ENCODE data around the gene FOXN3. TPM values are rescaled to one million over a fixed set of nuclear protein-coding genes. Genes with fewer than 3 reads are reported as not detected.

FOXN3 gene
- polyA plus RNA-seq, 1 of the 3 experiments (the other 2 are of a cell fraction), result 9.8 TPM

DNA sequence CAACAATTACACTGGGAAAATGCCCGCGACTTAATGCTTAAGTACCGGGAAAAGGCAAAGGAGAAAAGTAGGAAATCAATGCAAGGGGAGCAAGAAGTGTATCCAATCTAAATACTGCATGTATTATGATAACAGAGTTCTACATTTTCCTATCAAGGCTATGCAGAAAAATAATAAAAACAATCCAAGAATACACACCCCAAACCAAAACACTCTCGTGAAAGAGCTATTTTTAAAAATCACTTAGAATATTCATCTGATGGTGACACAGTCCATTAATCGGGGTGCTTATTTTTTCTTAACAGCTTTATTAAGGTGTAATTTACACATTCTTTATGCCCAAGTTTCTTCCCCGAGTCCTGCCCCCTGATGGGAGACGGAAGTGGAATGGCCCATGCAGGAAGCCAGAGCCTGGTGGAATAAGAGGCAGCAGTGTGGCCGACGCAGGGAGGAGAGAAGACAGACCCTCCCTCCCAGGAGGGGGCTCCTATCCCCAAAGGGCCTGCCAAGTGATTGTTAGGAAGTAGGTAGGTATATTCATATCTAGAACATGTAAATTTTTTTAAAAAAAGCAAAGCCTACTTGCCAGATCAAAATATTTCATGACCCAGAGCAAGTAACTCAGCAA lies 174.3 kb downstream of the FOXN3 start:
- Histone ChIP-seq H3K27me3 (ENCODE audit: insufficient read depth) (no peaks in the 10 kb centered on the region), H3K4me2 (no peak overlapping the region), H3F3A (replicated peaks; ENCODE audit: insufficient read depth) (no peaks in the 10 kb centered on the region), H3K9me3 (no peaks in the 10 kb centered on the region), H3K9ac (no peak overlapping the region), H3K9me2 (no peaks in the 10 kb centered on the region), H3K4me1 (ENCODE audit: control insufficient read depth in 1 of 2, insufficient read depth in 2 of 2, low read depth in 1 of 2, low read length in 1 of 2) (peaks cover 0 to 19% of the 10 kb centered on the region in 2 experiments; a peak in 1 of 4 replicates), H4K20me1 (ENCODE audit: insufficient read depth) (no peaks in the 10 kb centered on the region), H3K36me3 (replicated peaks in 1 of 2; ENCODE audit: control insufficient read depth in 1 of 2, insufficient read depth in 2 of 2, low read length in 1 of 2) (peaks cover 0 to 3% of the 10 kb centered on the region in 2 experiments), H2AFZ (ENCODE audit: low read depth) (no peak overlapping the region), H3K27ac (ENCODE audit: low read depth in 2 of 2, low read length in 1 of 2) (no peak overlapping the region; a peak in 1 of 4 replicates), H3K79me2 (ENCODE audit: insufficient read depth) (no peaks in the 10 kb centered on the region), H3K4me3 (ENCODE audit: low read depth in 2 of 2, low read length in 1 of 2) (no peak overlapping the region)
- WGBS (ENCODE audit: low lambda C conversion rate), result 82% methylated on average over 9 of the region's 9 CpGs
- no peak for DNase-seq
- ChIA-PET POLR2A (no interaction called here), CTCF (interaction anchor here (0.9 to 2.1 kb wide), 4 partner anchors 11 to 202 kb away, joined by 3 to 8 read pairs (median 4); no protein-coding TSS in a partner anchor)
- no peak for TF ChIP-seq ELF1 (IDR thresholded peaks at IDR 0.05)
- no peak for TF ChIP-seq TEAD4 (IDR thresholded peaks at IDR 0.05; ENCODE audit: borderline replicate concordance, insufficient read depth)
- TF ChIP-seq TAF1 (IDR thresholded peaks at IDR 0.05; ENCODE audit: borderline replicate concordance, low read depth, low read length), result no peak
- no peak for TF ChIP-seq EP300 (IDR thresholded peaks at IDR 0.05; ENCODE audit: borderline replicate concordance in 1 of 2, low read depth in 1 of 2, low read length in 1 of 2)
- TF ChIP-seq GABPA (IDR thresholded peaks at IDR 0.05; ENCODE audit: low read depth), result no peak
- TF ChIP-seq MAX (IDR thresholded peaks at IDR 0.05; ENCODE audit: low read depth), result no peak
- no peak for TF ChIP-seq EZH2phosphoT487 (IDR thresholded peaks at IDR 0.05; ENCODE audit: borderline replicate concordance, low read depth)
- TF ChIP-seq CHD2 (IDR thresholded peaks at IDR 0.05; ENCODE audit: low read length, partially characterized antibody), result no peak
- TF ChIP-seq SIN3A (IDR thresholded peaks at IDR 0.05; ENCODE audit: borderline replicate concordance, low read depth, low read length), result no peak
- TF ChIP-seq FOXM1 (IDR thresholded peaks at IDR 0.05; ENCODE audit: low read depth), result no peak
- TF ChIP-seq MEF2A (IDR thresholded peaks at IDR 0.05; ENCODE audit: borderline replicate concordance, low read depth), result no peak

DNA sequence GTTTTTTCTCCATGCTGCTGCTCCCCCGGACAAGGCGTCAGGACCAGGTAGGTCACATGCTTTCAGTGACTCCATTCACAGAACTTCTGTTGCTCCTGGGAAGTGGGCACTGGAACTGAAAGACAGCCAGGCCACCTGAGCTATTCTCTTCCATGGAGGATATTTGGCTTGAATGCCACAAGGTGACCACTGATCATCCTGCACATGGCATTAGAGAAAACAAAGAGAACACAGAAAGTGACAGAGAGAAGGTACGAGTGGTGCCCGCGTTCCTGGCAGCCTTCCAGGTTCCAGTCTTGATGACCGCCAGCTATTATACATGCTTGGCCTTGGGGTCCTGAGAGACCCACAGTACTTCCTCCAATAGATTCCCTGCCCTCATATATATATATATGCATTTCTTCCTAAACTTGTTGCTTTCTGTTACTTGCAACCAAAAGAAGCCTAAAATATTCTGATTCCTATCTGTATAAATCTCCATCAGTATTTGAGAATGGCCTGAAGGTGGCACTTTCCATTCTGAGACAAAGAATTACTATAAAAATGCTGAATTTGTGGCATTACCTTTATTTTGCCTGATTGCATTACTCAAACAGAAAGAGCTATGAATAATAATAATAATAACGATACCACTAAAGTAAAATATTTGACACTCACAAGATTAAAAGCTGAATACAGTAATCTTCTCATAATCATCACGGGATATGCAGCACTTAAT lies 174.9 kb downstream of the FOXN3 start:
- Histone ChIP-seq H4K20me1 (ENCODE audit: insufficient read depth) (no peaks in the 10 kb centered on the region), H3K27ac (ENCODE audit: low read depth in 2 of 2, low read length in 1 of 2) (no peak overlapping the region), H3F3A (replicated peaks; ENCODE audit: insufficient read depth) (no peaks in the 10 kb centered on the region), H3K36me3 (replicated peaks in 1 of 2; ENCODE audit: control insufficient read depth in 1 of 2, insufficient read depth in 2 of 2, low read length in 1 of 2) (peaks cover 0 to 3% of the 10 kb centered on the region in 2 experiments), H3K9me3 (no peaks in the 10 kb centered on the region), H3K9me2 (no peaks in the 10 kb centered on the region), H3K4me1 (ENCODE audit: control insufficient read depth in 1 of 2, insufficient read depth in 2 of 2, low read depth in 1 of 2, low read length in 1 of 2) (peaks cover 0 to 21% of the 10 kb centered on the region in 2 experiments; a peak in 1 of 4 replicates), H3K9ac (no peak overlapping the region), H3K4me2 (no peak overlapping the region), H3K4me3 (ENCODE audit: low read depth in 2 of 2, low read length in 1 of 2) (no peak overlapping the region), H3K27me3 (ENCODE audit: insufficient read depth) (no peaks in the 10 kb centered on the region), H2AFZ (ENCODE audit: low read depth) (no peak overlapping the region), H3K79me2 (ENCODE audit: insufficient read depth) (no peaks in the 10 kb centered on the region)
- DNase-seq, result no peak
- POLR2A ChIA-PET, result no interaction called here
- CTCF ChIA-PET, result interaction anchor here (0.9 to 2.1 kb wide), 4 partner anchors 12 to 201 kb away, joined by 3 to 8 read pairs (median 4); no protein-coding TSS in a partner anchor
- TF ChIP-seq MAX (IDR thresholded peaks at IDR 0.05; ENCODE audit: low read depth), result no peak
- TF ChIP-seq REST (IDR thresholded peaks at IDR 0.05; ENCODE audit: low read depth, low read length), result no peak
- TF ChIP-seq FOXM1 (IDR thresholded peaks at IDR 0.05; ENCODE audit: low read depth), result no peak
- no peak for TF ChIP-seq SIN3A (IDR thresholded peaks at IDR 0.05; ENCODE audit: borderline replicate concordance, low read depth, low read length)
- TF ChIP-seq CTCF (IDR thresholded peaks at IDR 0.05), result peak; percentile 17; the same call in 1 of the 2 replicates
- TF ChIP-seq NRF1 (IDR thresholded peaks at IDR 0.05; ENCODE audit: low read depth, low read length), result no peak
- no peak for TF ChIP-seq USF1 (IDR thresholded peaks at IDR 0.05; ENCODE audit: borderline replicate concordance, low read depth)
- WGBS (ENCODE audit: low lambda C conversion rate), result 92% methylated on average over 8 of the region's 8 CpGs

Measured in SK-N-SH (cell line).